ENCODE data around the gene MTUS2.

MTUS2 gene

GRCh38 chr13:28859717-28860116 is 39.6 kb downstream of the MTUS2 start:
- no peak for DNase-seq

DNA sequence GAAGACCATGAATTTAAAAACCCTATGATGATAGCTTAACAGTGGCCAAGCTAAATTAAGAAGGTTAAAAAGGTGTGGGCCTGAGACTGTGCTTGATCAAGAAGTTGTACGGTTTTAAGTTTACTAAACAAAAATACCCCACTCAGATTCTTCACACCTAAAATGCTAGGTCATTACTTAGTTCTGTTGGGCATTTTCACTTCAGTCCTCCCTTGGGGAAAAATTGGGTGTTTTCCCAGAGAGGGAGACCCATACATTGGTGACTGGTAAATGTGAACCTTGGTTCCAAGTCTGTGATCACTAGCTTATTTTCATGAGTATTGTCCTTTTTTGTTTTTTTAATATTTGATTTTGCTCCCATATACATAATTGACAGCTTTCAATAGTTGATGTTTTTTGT is 44.4 kb downstream of the MTUS2 start:
- no peak for DNase-seq

- no peak for DNase-seq
These were observed 45.1 kb downstream of the MTUS2 start for GRCh38 chr13:28865149-28865744.

- no peak for DNase-seq
These were observed 45.8 kb downstream of the MTUS2 start for GRCh38 chr13:28865951-28866350.

- no peak for DNase-seq
These were observed 46.8 kb downstream of the MTUS2 start for GRCh38 chr13:28866932-28867331.

DNA sequence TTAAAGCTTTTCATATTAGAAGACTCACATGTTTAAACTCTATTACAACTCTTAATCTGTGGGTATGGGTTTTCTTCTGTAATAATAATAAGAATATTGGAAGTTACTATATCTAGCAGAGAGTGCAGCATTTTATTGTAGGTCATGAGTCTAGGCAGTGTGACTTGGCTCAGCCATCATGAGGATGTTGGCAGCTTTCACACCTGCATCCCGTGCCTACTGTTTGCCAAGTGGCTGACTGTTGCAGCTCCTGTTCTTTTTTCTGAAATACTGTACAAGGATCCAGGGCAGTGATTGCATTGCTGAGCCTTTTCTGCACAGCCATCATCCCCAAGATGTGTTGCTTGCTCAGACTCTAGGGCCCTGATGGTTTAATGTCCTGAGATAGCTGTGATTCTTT is 47.4 kb downstream of the MTUS2 start:
- DNase-seq, result no peak

DNA sequence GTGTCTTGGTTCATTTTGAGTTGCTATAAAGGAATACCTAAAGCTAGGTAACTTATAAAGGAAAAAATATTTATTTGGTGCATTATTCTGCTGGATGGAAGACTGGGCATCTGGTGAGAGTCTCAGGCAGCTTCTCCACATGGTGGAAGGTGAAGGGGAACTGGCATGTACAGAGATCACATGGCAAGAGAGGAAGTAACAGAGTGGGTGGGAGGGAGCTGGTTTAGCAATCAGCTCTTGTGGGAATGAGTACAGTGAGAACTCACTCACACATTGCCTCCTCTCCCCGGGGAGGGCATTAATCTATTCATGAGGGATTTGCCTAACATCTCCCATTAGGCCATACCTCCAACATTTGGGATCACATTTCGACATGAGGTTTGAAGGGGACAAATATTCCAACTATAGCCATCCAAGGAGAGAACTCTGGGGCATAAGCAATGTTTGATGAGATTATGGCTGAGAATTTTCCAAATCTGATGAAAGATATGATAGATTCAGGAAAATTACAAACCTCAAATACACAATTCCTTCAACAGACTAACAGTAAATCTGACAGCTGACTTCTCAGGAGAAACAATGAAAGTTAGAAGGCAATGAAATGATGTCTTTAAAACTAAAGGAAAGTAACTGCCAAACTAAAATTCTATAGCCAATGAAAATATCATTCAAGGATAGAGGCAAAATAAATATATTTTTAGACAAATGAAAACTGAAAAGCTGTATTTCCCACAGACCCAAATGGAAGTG is 52.5 kb downstream of the MTUS2 start:
- no peak for DNase-seq

DNA sequence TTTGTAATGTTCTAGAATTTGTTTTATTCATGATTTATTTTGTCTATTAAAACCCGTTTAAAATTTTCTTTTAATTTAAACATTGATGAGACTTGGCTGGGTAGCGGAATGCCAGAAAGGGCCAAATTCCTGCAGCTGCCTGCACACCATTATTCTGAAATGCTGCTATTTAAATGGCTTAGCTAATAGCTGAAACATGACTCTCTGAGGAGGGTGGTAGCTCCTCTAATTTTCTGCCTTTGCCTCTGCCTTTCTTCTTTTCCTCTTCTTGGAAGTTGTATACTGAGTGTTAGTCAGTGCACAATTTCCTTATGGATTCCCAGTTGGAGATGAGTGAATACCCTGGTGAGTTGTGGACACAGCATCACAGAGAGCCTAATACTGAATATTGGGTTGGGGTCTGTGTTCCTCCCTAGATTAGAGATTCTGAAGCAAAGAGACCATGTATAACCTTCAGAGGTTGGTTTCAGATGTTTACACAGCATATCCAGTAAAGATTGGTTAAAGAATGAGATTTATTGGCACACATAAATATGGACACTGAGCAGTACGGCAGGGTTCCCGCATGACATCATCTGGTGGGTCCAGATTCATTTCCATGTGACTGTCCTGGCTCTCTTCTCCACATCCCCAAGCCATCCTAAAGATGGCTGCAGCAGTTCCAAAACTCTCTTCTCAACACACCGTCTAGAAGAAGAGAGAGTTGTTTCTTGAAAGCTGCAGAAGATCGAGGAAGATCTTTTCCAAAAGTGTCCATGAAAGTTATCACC is 55.9 kb downstream of the MTUS2 start:
- no peak for DNase-seq

GRCh38 chr13:28877408-28877807 is 57.3 kb downstream of the MTUS2 start:
- DNase-seq, result no peak

DNA sequence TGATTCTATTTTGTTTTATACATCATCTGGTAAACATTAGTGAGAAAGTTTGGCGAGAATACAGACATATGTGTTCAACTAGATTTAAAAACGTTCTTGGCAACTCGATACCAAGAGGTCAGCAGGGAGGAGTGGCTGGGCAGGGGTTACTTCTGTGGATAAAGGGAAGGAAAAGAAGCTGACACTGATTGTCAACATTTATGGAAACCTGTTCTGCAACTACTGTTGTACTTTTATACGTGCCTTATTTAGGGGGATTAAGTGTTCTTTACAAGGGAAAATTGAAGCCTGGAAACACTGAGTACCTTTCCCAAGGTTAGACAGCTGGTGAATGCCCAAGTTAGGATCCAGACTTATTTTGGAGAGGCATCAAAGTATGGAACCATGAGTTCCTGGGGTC is 65.0 kb downstream of the MTUS2 start:
- DNase-seq, result no peak

DNA sequence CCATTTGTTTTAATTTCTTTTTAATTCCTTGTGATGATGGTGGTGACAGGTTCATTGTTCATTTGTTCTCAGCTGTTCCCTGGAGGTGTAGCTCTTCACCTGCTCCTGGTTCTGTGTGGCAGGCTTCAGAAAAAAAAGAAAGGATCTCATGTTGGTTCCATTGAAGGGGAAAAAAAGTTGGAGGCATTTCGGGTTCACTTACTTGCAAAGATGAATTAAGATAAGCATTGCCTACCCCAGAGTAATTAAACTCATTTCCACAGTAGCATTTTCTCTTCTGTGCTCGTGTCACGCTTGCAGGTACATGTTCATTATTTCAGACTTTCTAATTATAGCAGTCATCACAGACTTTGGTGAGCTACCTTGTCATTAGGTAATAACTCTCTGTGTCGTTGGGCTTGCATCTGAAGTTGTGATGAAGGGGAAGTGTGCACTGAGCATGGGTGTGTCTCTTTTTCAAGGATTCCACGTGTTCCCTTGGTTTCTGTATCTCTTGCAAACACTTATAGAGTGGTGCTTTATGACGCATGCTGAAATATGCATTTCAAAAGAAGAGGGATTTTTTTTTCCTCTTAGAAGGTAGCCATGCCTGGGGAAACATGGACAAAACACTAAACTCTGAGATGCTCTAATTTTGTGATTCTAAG is 69.1 kb downstream of the MTUS2 start:
- DNase-seq, result no peak

DNA sequence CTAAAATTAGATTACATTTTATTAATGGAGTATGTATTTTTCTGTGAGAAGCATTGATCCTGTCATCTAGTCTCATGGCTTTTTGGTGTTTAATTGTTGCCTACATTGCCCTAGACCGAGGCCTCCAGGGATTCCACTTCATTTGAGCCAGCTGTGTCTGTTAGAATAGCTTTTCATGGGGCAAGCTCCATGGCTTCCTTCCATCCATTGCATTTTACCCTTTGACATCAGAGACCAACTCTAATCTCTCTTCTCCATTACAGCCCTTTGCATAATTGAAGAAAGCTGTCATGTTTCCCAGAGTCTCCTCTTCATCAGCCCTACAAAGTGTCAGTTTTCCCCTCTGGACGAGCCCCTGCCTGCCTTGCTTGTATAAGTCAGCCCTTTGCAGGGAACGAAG is 70.6 kb downstream of the MTUS2 start:
- DNase-seq, result no peak

DNA sequence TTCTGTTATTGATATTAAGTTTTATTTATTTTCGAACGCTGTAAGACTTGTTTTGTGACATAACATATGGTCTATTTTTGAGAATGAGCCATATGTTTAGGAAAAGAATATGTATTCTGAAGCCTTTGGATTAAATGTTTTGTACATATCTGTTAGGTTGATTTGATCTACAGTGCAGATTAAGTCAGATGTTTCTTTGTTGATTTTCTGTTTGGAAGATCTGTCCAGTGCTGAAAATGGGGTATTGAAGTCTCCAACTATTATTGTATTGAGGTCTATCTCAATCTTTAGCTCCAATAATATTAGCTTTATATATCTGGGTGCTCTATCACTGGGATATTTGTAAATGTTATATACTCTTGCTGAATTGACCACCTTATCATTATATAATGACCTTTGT is 97.9 kb downstream of the MTUS2 start:
- no peak for DNase-seq

DNA sequence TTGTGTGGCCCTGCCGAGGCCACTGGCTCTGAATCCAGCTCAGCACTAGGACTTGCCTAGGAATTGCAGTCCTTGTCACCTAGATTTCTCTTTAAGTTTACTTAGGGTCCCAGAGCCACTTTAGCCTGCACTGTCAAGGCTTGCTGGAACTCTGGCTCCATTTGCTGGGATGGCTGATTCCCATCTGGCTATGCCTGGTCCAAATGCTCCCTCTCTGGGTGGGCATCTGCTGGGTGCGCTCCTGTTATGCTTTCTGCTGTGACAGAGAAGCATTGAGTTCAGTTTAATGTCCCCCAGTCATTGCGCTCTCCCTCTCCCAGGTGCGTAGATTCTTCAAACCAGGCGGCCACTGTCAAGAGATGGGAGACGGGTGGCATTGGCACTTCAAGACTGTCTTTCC is 102.2 kb downstream of the MTUS2 start:
- no peak for DNase-seq

DNA sequence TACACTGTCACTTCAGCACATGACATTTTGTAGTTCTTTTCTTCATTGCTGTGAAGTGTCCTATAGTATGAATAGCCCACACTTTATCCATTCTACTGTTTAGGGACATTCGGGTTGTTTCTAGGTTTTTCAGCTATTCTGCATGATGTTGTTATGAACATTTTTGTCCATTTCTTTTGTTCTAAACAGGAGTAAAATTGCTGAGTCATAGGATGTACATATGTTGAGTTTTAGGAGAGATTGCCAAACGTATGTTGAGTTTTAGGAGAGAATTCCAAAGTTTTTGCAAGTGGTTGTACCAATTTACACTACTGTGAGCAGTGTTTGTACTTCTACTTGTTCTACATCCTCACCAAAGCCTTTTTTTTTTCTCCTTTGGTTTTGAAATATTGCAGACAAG is 115.0 kb downstream of the MTUS2 start:
- no peak for DNase-seq

DNA sequence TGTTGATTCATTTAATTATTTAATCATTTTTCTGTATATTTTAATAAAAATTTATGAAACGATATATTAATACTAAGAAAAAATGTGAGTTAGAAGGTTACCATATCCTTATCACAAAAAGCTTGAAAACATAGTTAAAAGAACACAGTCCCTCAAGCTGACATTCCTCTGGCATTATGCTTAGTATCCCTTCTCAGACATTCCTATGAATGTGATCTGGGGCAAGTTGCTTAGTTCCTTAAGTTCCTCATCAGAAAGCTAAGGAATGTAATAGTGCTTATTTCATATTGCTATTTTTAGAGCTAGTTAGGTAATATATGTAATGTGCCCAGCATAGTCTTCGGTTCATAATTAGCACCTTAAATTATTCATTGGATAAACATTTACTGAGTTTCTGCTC is 122.8 kb downstream of the MTUS2 start:
- DNase-seq, result no peak

DNA sequence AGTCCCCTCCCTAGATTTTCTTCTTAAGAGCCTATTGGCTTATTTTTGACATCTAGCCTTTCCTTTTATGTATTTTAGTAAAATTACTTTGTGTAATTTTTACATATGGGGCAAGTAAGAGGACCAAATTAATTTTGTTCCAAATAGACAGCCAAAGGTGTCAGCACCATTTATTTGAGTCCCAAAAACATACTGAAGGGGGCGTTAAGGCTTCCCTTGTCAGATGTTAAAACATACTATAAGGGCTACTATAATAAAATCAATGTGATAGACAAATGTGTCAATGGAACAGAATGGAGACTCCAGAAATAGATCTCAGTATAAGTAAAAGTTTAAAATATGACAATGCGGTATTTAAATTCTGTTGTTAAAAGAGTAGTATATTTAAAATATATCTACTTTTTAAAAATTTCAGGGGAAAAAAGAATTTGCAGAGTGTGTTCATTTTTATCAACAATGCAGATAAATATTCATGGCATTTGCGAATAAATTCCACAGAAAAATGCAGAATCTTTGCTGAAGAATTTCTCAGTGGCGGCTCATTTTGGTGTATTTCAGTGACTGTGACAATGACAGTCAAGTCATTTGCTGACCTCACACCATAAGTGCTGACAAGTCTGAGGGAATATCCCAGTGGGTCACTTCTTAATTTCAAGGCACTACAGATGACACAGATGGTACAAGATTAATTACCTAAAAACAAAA is 133.7 kb downstream of the MTUS2 start:
- DNase-seq, result no peak

GRCh38 chr13:28954419-28954725 is 134.2 kb downstream of the MTUS2 start:
- no peak for DNase-seq

GRCh38 chr13:28954810-28955209 is 134.7 kb downstream of the MTUS2 start:
- DNase-seq, result no peak

DNA sequence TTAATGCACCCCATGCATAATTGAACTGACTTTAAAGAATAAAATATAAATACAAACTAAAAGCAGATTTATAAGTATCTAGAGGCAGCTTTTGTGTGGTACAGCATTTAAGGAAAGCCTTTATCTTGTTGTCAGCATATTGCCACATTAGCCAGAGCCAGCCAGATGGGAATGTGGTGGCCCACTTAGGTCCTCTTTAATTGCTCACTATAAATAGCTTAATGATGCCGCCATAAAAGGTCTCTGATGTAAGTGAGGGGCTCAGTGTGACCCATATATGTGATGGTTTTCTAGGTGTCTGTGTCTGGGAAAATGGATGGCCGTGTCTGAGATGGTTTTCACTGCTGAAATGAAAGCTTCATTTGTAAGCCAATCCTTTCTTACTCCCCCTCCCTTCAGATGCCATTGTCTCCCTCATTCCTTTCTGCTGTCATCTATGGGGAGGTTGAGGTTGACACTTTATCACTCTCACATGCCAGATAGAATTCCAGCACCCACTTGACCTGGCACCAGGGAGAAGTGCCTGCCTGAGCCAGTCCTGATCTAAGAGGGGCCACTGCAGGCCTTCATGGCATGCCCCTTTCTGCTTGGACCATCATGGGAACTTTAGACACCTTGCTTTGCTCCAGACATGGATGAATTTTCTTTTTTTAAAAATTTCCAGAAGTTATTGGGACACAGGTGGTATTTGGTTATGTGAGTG is 135.3 kb downstream of the MTUS2 start:
- no peak for DNase-seq

DNA sequence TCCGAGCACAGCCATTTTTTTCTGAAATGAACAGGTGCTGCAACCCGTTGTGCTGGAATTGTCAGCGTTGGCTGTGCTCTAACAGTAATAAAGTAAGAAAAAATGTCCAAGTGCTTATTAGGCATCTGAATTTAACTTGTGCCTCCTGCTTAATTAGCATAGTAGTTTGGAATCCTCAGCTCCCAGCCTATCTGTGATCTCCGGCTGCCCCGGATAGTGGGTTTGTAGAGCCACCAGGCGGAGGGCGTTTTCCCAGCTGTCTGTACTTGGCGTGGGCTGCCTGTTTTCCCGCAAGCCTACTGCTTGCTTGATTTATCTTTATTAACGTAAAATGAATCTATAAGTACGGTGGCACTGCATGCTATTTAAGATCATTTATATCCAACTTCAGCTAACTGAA is 137.9 kb downstream of the MTUS2 start:
- no peak for DNase-seq

DNA sequence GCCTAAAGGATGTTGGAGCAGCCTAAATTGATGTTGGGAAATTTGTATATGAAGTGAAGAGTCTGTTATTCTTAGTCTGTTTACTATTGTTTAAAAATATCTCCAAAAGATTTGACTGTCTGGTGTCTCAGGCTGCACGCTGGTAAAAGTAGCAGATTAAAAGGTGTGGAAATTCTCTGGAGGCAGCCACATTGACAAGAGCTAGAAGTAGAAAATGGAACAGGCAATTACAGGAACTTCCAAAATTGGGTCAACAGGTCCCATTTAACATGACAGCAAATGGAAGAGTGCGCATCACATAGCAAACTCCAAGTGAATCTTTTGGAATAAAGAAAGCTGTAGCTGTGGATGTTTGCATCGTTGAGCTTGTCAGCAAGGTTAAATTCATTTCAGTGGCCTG is 138.3 kb downstream of the MTUS2 start:
- no peak for DNase-seq

- DNase-seq, result no peak
These were observed 143.9 kb downstream of the MTUS2 start for GRCh38 chr13:28964052-28964451.

Data from T-helper 1 cell (primary cell).